HepG2 (cell line): ENCODE measurements around the gene PDZD2. TPM values are rescaled to one million over a fixed set of nuclear protein-coding genes. Genes with fewer than 3 reads are reported as not detected.

ENCODE experiments used
- ATAC-seq: fragments of 200-7000 bp; cut with Tn5 transposase; 3 replicates; pipeline ENCODE4 v1.9.1; 2020; ENCODE audit warnings: mild to moderate bottlenecking, moderate library complexity
- BruUV-seq: library from RNA; stranded (reverse); fragments of 400-500 nt; replicated peaks from 2 replicates; lab custom pipeline; 2021; lab: Mats Ljungman, UMichigan
- CTCF ChIA-PET: fragments of 300-600 bp; formaldehyde crosslinking; extraction: SDS; loops from one replicate; lab custom pipeline; 2021; ENCODE audit warnings: low total read pairs, inconsistent platforms, low intra/inter-chr PET ratio; lab: Yijun Ruan, JAX
- POLR2A ChIA-PET: fragments of 350-600 bp; sonication (Branson Sonifier 250); formaldehyde crosslinking; loops from one replicate; lab custom pipeline; 2020; ENCODE audit warnings: antibody characterized with exemption, inconsistent platforms; lab: Yijun Ruan, JAX
- DNase-seq: peaks from one replicate; pipeline ENCODE4 v3.0.0-alpha.2; 2015; ENCODE audit warnings: low spot score
- FAIRE-seq: peaks from 3 replicates; lab custom pipeline; 2011; peaks lifted over from hg19 to GRCh38; lab: Jason Lieb, UNC
- H2AFZ ChIP-seq: one replicate; pipeline ENCODE4 v1.6.1; 2011; ENCODE audit warnings: low read length, inconsistent platforms
- H3K27ac ChIP-seq: fragments of 300-600 bp; 3 replicates; pipeline ENCODE4 v1.8.0; 2011; ENCODE audit warnings: mixed run types, mild to moderate bottlenecking, mixed read lengths, low read length, inconsistent platforms; ENCODE audit not compliant: insufficient read depth; ENCODE audit errors: extremely low read length
- H3K27me3 ChIP-seq, 2 experiments: fragments of 200-600 bp in 1 of 2; 2 replicates in 1 of 2; 3 replicates in 1 of 2; pipeline versions ENCODE4 v1.6.0 to v1.8.0; 2011; ENCODE audit warnings: low read length in 2 of 2, mild to moderate bottlenecking in 2 of 2, moderate library complexity in 2 of 2, inconsistent platforms in 1 of 2; ENCODE audit not compliant: insufficient read depth in 2 of 2, control insufficient read depth in 1 of 2
- H3K36me3 ChIP-seq, 2 experiments: fragments of 200-600 bp in 1 of 2; replicated peaks in 1 of 2; 2 replicates in 1 of 2; 3 replicates in 1 of 2; pipeline versions ENCODE4 v1.5.1 to v1.8.0; 2011; ENCODE audit warnings: low read length in 2 of 2, inconsistent platforms in 1 of 2; ENCODE audit not compliant: insufficient read depth in 2 of 2, control insufficient read depth in 1 of 2
- H3K4me1 ChIP-seq: 2 replicates; pipeline ENCODE4 v1.5.1; 2012; ENCODE audit warnings: low read length, inconsistent platforms; ENCODE audit not compliant: insufficient read depth
- H3K4me2 ChIP-seq: 2 replicates; pipeline ENCODE4 v1.6.0; 2011; ENCODE audit warnings: low read depth, low read length, inconsistent platforms
- H3K4me3 ChIP-seq, 3 experiments: fragments of 200-600 bp in 1 of 3; sonication (generic), shearing (Covaris generic) in 1 of 3; replicated peaks in 1 of 3; 2 replicates each; pipeline ENCODE4 v1.5.1; 2011 to 2016; ENCODE audit warnings: low read length in 3 of 3, inconsistent platforms in 2 of 3, low read depth in 2 of 3, mild to moderate bottlenecking in 2 of 3, control low read depth in 1 of 3, mixed read lengths in 1 of 3; ENCODE audit not compliant: insufficient read depth in 1 of 3
- H3K79me2 ChIP-seq: one replicate; pipeline ENCODE4 v1.6.1; 2011; ENCODE audit warnings: low read length, inconsistent platforms; ENCODE audit not compliant: insufficient read depth
- H3K9ac ChIP-seq: 2 replicates; pipeline ENCODE4 v1.6.0; 2011; ENCODE audit warnings: mild to moderate bottlenecking, low read depth, low read length, inconsistent platforms; ENCODE audit not compliant: insufficient read depth
- H3K9me3 ChIP-seq: 2 replicates; pipeline ENCODE4 v1.5.1; 2012; ENCODE audit warnings: mild to moderate bottlenecking, low read length
- H4K20me1 ChIP-seq: 2 replicates; pipeline ENCODE4 v1.6.0; 2011; ENCODE audit warnings: inconsistent platforms, mild to moderate bottlenecking, low read length, moderate library complexity; ENCODE audit not compliant: insufficient read depth
- FOXA3 ChIP-seq: IDR thresholded peaks from 2 replicates; pipeline ENCODE4 v1.6.1; 2016; ENCODE audit warnings: missing genetic modification reagents, missing compliant biosample characterization
- FOXK1 ChIP-seq: sonication (generic); formaldehyde crosslinking; IDR thresholded peaks from 2 replicates; pipeline ENCODE4 v1.4.0; 2020; ENCODE audit warnings: low read depth, missing genetic modification reagents, borderline replicate concordance
- KAT7 ChIP-seq: IDR thresholded peaks from 2 replicates; pipeline ENCODE4 v1.6.1; 2018; ENCODE audit warnings: borderline replicate concordance, missing compliant biosample characterization
- MTF2 ChIP-seq: sonication (generic); formaldehyde crosslinking; IDR thresholded peaks from 2 replicates; pipeline ENCODE4 v1.5.0; 2020; ENCODE audit warnings: missing genetic modification reagents, borderline replicate concordance
- NAIF1 ChIP-seq: sonication (generic); formaldehyde crosslinking; IDR thresholded peaks from 2 replicates; pipeline ENCODE4 v1.5.0; 2020; ENCODE audit warnings: mild to moderate bottlenecking, missing genetic modification reagents, borderline replicate concordance
- RAD21 ChIP-seq: fragments of 450-650 bp; formaldehyde crosslinking; IDR thresholded peaks from 2 replicates; pipeline ENCODE4 v1.5.0; 2020; ENCODE audit warnings: mild to moderate bottlenecking
- SMAD1 ChIP-seq: sonication (generic); formaldehyde crosslinking; IDR thresholded peaks from 2 replicates; pipeline ENCODE4 v1.4.0; 2020; ENCODE audit warnings: missing genetic modification reagents, low read depth, mild to moderate bottlenecking, borderline replicate concordance
- SYNCRIP ChIP-seq: fragments of 200-400 bp; formaldehyde crosslinking; IDR thresholded peaks from 2 replicates; pipeline ENCODE4 v1.6.1; 2018; ENCODE audit warnings: mild to moderate bottlenecking, low read depth, low read length; ENCODE audit not compliant: insufficient read depth
- ZBTB44 ChIP-seq: sonication (generic); formaldehyde crosslinking; IDR thresholded peaks from 2 replicates; pipeline ENCODE4 v1.4.0; 2020; ENCODE audit warnings: missing genetic modification reagents
- ZBTB8A ChIP-seq: sonication (generic); formaldehyde crosslinking; IDR thresholded peaks from 2 replicates; pipeline ENCODE4 v1.4.0; 2020; ENCODE audit warnings: mild to moderate bottlenecking, low read depth, missing genetic modification reagents, borderline replicate concordance
- ZNF496 ChIP-seq: sonication (generic); formaldehyde crosslinking; IDR thresholded peaks from 2 replicates; pipeline ENCODE4 v1.8.1; 2023; ENCODE audit warnings: mild to moderate bottlenecking, moderate library complexity, missing genetic modification reagents; ENCODE audit not compliant: insufficient replicate concordance
- ZNF513 ChIP-seq: sonication (generic); formaldehyde crosslinking; conservative IDR thresholded peaks from 2 replicates; pipeline ENCODE4 v1.5.0; 2020; ENCODE audit warnings: missing genetic modification reagents
- WGBS: methylation state at CpG from one replicate; pipeline ENCODE4 v1.1.6; 2017; ENCODE audit warnings: low lambda C conversion rate; 5-methylcytosine and 5-hydroxymethylcytosine counted together
- in situ Hi-C: cut with HindIII; loops from 2 replicates; pipeline ENCODE4 v1.10.0; 2017; ENCODE audit warnings: low pct_unique_long_range_greater_than_20kb; ENCODE audit not compliant: extremely low pct_ligation_motif_present
- intact Hi-C: fragments of 100-400 bp; cut with micrococcal nuclease; formaldehyde crosslinking; loops from one replicate; pipeline ENCODE4 v1.10.0; 2022; ENCODE audit not compliant: unreplicated experiment
- polyA plus RNA-seq, 8 experiments: library from polyadenylated mRNA; depleted of rRNA in 3 of 8; stranded (reverse) in 7 of 8; unstranded in 1 of 8; fragments of >200 nt; fragmentation: Illumina TruSeq in 4 of 8; extraction: Trizol in 4 of 8; gene quantifications; 2 replicates each; pipeline versions ENCODE4 v1.2.1 to v1.2.3, GENCODE V29; 2011 to 2016; ENCODE audit warnings: low read depth in 4 of 8, missing spikeins in 1 of 8, mixed read lengths in 1 of 8; ENCODE audit not compliant: insufficient read depth in 1 of 8
- total RNA-seq, 5 experiments: library from RNA; depleted of rRNA; stranded (reverse); fragments of >200 nt; fragmentation: Illumina TruSeq; extraction: Trizol; gene quantifications; 2 replicates each; pipeline ENCODE4 v1.2.3, GENCODE V29; 2016; ENCODE audit warnings: low read depth in 1 of 5
- TF ChIP-seq, protein P1 (sequence below): sonication (generic); formaldehyde crosslinking; IDR thresholded peaks from 2 replicates; pipeline ENCODE4 v1.5.0; 2020; ENCODE audit warnings: missing genetic modification reagents
- TF ChIP-seq, protein P2 (sequence below): sonication (generic); formaldehyde crosslinking; IDR thresholded peaks from 2 replicates; pipeline ENCODE4 v1.4.0; 2020; ENCODE audit warnings: missing genetic modification reagents, borderline replicate concordance
- TF ChIP-seq, protein P3 (sequence below): IDR thresholded peaks from 2 replicates; pipeline ENCODE4 v1.6.1; 2016; ENCODE audit warnings: low read depth

PDZD2 gene
- total and polyA plus RNA-seq, 2 of the 13 experiments (the other 11 are each of a cell fraction or from before 2014, with no cell fraction given): 0.04 TPM; not detected in 1

DNA sequence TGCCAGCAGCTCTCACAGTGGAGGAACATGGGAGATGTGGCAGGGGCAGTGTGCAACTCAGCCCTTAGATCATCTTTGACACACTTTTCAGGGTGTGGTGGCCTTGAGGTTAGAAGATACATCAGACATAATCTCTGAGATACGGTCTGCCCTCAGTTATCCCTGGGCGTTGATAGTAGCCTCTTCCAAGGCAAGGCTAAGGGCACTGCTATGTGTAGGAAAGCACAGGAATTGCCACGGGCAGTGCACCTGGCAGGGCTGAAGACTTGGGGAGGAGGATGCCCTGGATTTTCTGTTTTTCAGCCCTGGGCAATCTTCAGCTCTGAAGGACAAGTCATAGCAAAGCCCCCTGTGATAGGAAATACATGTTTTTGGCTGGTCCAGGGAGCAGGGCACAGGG lies 328.5 kb downstream of the PDZD2 start:
- DNase-seq: no peak
- H3K27me3 ChIP-seq: peaks cover 0 to 8% of the 10 kb centered on the region in 2 experiments; a peak in 1 of 5 replicates
- H3K9ac ChIP-seq: no peak overlapping the region
- no TSS peak for BruUV-seq
- H3K4me3 ChIP-seq: no peak overlapping the region
- H3K4me1 ChIP-seq: peaks cover 18% of the 10 kb centered on the region
- H3K4me2 ChIP-seq: no peak overlapping the region
- ChIA-PET CTCF (no interaction called here), POLR2A (no interaction called here)
- no peak overlapping the region for H3K27ac ChIP-seq
- no peak for ATAC-seq
- intact Hi-C loops (no loop called here), in situ Hi-C loops (no loop called here)
- no peaks in the 10 kb centered on the region for H3K79me2 ChIP-seq
- no peaks in the 10 kb centered on the region for H4K20me1 ChIP-seq
- no peak for FAIRE-seq
- H3K9me3 ChIP-seq: no peaks in the 10 kb centered on the region
- WGBS: 29% methylated on average over 3 of the region's 3 CpGs
- H2AFZ ChIP-seq: no peak overlapping the region
- H3K36me3 ChIP-seq: no peaks in the 10 kb centered on the region
- TF ChIP-seq NAIF1 (no peak), SYNCRIP (no peak), MTF2 (CRISPR knock-in tag) (no peak), ZBTB44 (CRISPR knock-in tag) (no peak), SMAD1 (no peak), FOXK1 (no peak), RAD21 (CRISPR knock-in tag) (no peak), ZBTB8A (CRISPR knock-in tag) (no peak), KAT7 (CRISPR knock-in tag) (no peak), ZNF513 (CRISPR knock-in tag) (no peak), ZNF496 (CRISPR knock-in tag) (no peak), FOXA3 (no peak)
- TF ChIP-seq, protein P1, sequence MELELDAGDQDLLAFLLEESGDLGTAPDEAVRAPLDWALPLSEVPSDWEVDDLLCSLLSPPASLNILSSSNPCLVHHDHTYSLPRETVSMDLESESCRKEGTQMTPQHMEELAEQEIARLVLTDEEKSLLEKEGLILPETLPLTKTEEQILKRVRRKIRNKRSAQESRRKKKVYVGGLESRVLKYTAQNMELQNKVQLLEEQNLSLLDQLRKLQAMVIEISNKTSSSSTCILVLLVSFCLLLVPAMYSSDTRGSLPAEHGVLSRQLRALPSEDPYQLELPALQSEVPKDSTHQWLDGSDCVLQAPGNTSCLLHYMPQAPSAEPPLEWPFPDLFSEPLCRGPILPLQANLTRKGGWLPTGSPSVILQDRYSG (CRISPR knock-in tag): no peak
- TF ChIP-seq, protein P2, sequence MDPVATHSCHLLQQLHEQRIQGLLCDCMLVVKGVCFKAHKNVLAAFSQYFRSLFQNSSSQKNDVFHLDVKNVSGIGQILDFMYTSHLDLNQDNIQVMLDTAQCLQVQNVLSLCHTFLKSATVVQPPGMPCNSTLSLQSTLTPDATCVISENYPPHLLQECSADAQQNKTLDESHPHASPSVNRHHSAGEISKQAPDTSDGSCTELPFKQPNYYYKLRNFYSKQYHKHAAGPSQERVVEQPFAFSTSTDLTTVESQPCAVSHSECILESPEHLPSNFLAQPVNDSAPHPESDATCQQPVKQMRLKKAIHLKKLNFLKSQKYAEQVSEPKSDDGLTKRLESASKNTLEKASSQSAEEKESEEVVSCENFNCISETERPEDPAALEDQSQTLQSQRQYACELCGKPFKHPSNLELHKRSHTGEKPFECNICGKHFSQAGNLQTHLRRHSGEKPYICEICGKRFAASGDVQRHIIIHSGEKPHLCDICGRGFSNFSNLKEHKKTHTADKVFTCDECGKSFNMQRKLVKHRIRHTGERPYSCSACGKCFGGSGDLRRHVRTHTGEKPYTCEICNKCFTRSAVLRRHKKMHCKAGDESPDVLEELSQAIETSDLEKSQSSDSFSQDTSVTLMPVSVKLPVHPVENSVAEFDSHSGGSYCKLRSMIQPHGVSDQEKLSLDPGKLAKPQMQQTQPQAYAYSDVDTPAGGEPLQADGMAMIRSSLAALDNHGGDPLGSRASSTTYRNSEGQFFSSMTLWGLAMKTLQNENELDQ (CRISPR knock-in tag): no peak
- TF ChIP-seq, protein P3, sequence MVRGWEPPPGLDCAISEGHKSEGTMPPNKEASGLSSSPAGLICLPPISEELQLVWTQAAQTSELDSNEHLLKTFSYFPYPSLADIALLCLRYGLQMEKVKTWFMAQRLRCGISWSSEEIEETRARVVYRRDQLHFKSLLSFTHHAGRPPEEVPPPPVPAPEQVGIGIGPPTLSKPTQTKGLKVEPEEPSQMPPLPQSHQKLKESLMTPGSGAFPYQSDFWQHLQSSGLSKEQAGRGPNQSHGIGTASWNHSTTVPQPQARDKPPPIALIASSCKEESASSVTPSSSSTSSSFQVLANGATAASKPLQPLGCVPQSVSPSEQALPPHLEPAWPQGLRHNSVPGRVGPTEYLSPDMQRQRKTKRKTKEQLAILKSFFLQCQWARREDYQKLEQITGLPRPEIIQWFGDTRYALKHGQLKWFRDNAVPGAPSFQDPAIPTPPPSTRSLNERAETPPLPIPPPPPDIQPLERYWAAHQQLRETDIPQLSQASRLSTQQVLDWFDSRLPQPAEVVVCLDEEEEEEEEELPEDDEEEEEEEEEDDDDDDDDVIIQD: no peak
